ENCODE data around the gene CALR3. TPM values are rescaled to one million over a fixed set of nuclear protein-coding genes. Genes with fewer than 3 reads are reported as not detected.

The CALR3 gene
- polyA plus RNA-seq, 1 experiment: not detected

GRCh38 chr19:16532440-16533234, 36.7 kb upstream of the CALR3 start:
- no peak for TF ChIP-seq CTCF (IDR thresholded peaks at IDR 0.05; ENCODE audit: insufficient read depth, low read depth, low read length)
- H3K27me3 ChIP-seq (ENCODE audit: control insufficient read depth, insufficient read depth, low read length): no peaks in the 10 kb centered on the region
- ChIA-PET POLR2A (no interaction called here), CTCF (interaction anchor here (1.5 kb wide), 1 partner anchor 9 kb away, joined by 3 read pairs; no protein-coding TSS in a partner anchor)
- H3K4me3 ChIP-seq (ENCODE audit: low read depth, low read length): no peak overlapping the region
- DNase-seq (ENCODE audit: low read depth): no peak
- H3K36me3 ChIP-seq (ENCODE audit: control insufficient read depth, insufficient read depth, low read length): peaks cover 59% of the 10 kb centered on the region

GRCh38 chr19:16531380-16531669, 35.4 kb upstream of the CALR3 start:
- no peak overlapping the region for H3K4me3 ChIP-seq (ENCODE audit: low read depth, low read length)
- TF ChIP-seq CTCF (IDR thresholded peaks at IDR 0.05; ENCODE audit: insufficient read depth, low read depth, low read length): no peak
- ChIA-PET POLR2A (no interaction called here), CTCF (no interaction called here)
- no peaks in the 10 kb centered on the region for H3K27me3 ChIP-seq (ENCODE audit: control insufficient read depth, insufficient read depth, low read length)
- H3K36me3 ChIP-seq (ENCODE audit: control insufficient read depth, insufficient read depth, low read length): peaks cover 65% of the 10 kb centered on the region
- DNase-seq (ENCODE audit: low read depth): no peak

GRCh38 chr19:16530540-16531379, 34.8 kb upstream of the CALR3 start:
- no peak for DNase-seq (ENCODE audit: low read depth)
- TF ChIP-seq CTCF (IDR thresholded peaks at IDR 0.05; ENCODE audit: insufficient read depth, low read depth, low read length): no peak
- H3K27me3 ChIP-seq (ENCODE audit: control insufficient read depth, insufficient read depth, low read length): no peaks in the 10 kb centered on the region
- H3K4me3 ChIP-seq (ENCODE audit: low read depth, low read length): no peak overlapping the region
- ChIA-PET CTCF (interaction anchor here (1.0 kb wide), 1 partner anchor 116 kb away, joined by 3 read pairs; no protein-coding TSS in a partner anchor), POLR2A (no interaction called here)
- H3K36me3 ChIP-seq (ENCODE audit: control insufficient read depth, insufficient read depth, low read length): peaks cover 65% of the 10 kb centered on the region

GRCh38 chr19:16529466-16530144, 33.6 kb upstream of the CALR3 start:
- Histone ChIP-seq H3K36me3 (ENCODE audit: control insufficient read depth, insufficient read depth, low read length) (peaks cover 67% of the 10 kb centered on the region), H3K4me3 (ENCODE audit: low read depth, low read length) (no peak overlapping the region), H3K27me3 (ENCODE audit: control insufficient read depth, insufficient read depth, low read length) (no peaks in the 10 kb centered on the region)
- TF ChIP-seq CTCF (IDR thresholded peaks at IDR 0.05; ENCODE audit: insufficient read depth, low read depth, low read length): no peak
- DNase-seq (ENCODE audit: low read depth): no peak
- ChIA-PET CTCF (interaction anchor here (1.0 kb wide), 1 partner anchor 117 kb away, joined by 3 read pairs; no protein-coding TSS in a partner anchor), POLR2A (no interaction called here)
